IPS-20b (cell line): ENCODE data around the gene LRRC74B.

Source experiments
- H3K27ac ChIP-seq: one replicate; pipeline ENCODE4 v1.5.1; 2013; ENCODE audit warnings: low read length
- H3K27me3 ChIP-seq: 2 replicates; pipeline ENCODE4 v1.6.1; 2013; ENCODE audit warnings: mild to moderate bottlenecking, low read length, inconsistent platforms; ENCODE audit not compliant: insufficient read depth
- H3K36me3 ChIP-seq: 2 replicates; pipeline ENCODE4 v1.6.1; 2013; ENCODE audit warnings: low read depth, mild to moderate bottlenecking, inconsistent platforms, low read length, moderate library complexity; ENCODE audit not compliant: insufficient read depth
- H3K4me1 ChIP-seq: 2 replicates; pipeline ENCODE4 v1.6.1; 2013; ENCODE audit warnings: mild to moderate bottlenecking, control low read depth, inconsistent platforms, low read length, moderate library complexity; ENCODE audit not compliant: insufficient read depth
- H3K4me3 ChIP-seq: 2 replicates; pipeline ENCODE4 v1.5.1; 2013; ENCODE audit warnings: mild to moderate bottlenecking, low read length, inconsistent platforms
- H3K9ac ChIP-seq: 2 replicates; pipeline ENCODE4 v1.6.1; 2013; ENCODE audit warnings: low read depth, mild to moderate bottlenecking, inconsistent platforms, low read length, moderate library complexity
- H3K9me3 ChIP-seq: 2 replicates; pipeline ENCODE4 v1.6.1; 2013; ENCODE audit warnings: mild to moderate bottlenecking, low read depth, low read length, inconsistent platforms; ENCODE audit not compliant: insufficient read depth

The LRRC74B gene

DNA sequence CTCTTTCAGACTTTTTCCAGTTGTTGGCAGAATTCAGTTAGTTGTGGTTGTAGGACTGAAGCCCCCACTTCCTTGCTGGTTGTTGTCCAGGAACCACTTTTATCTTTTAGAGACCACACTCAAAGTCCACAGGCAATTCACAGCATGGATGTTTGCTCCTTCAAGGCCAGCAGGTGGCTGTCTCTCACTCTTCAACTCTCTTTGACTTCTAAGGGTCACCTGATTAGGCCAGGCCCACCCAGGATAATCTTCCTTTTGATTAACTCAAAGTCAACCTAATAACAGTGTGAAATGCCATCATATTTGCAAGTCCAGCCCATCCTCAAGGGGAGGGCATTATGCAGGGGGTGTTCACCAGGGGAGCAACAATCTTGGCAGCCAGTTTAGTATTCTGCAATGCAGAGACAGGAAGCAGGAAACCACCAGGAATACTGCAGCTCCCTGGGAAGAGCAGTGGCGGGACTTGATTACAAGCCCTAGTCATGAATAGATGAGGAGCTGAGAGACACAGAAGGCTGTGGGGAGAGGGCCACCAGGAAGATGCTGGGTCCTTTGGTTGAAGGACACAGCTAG lies 52.4 kb downstream of the LRRC74B start:
- no peaks in the 10 kb centered on the region for H3K9me3 ChIP-seq

DNA sequence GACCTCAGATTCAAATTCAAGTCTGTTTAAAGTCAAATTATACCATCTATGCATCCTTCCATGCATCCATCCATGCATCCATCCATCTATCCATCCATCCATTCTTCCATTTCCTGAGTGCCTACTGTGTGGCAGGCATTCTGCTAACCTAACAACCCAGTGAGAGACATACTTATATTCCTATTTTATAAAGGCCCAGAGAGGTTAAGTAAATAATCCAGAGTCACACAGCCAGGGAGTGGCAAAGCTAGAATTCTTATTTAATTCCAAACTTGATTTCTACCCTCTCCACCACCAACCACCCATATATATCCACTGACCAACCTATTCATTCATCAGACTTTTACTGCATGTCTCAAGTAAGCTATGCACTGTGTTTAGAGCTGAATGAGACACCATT lies 53.8 kb downstream of the LRRC74B start:
- peaks cover 10% of the 10 kb centered on the region for H3K27me3 ChIP-seq
- no peaks in the 10 kb centered on the region for H3K36me3 ChIP-seq
- H3K27ac ChIP-seq = no peak overlapping the region
- no peaks in the 10 kb centered on the region for H3K9me3 ChIP-seq
- H3K9ac ChIP-seq = no peak overlapping the region
- H3K4me3 ChIP-seq = no peak overlapping the region
- no peaks in the 10 kb centered on the region for H3K4me1 ChIP-seq

More for the DNA sequence above, 52.4 kb downstream of the LRRC74B start:
- Histone ChIP-seq H3K4me1 (no peaks in the 10 kb centered on the region), H3K27ac (no peak overlapping the region), H3K27me3 (peaks cover 10% of the 10 kb centered on the region), H3K9ac (no peak overlapping the region), H3K36me3 (no peaks in the 10 kb centered on the region), H3K4me3 (no peak overlapping the region)

DNA sequence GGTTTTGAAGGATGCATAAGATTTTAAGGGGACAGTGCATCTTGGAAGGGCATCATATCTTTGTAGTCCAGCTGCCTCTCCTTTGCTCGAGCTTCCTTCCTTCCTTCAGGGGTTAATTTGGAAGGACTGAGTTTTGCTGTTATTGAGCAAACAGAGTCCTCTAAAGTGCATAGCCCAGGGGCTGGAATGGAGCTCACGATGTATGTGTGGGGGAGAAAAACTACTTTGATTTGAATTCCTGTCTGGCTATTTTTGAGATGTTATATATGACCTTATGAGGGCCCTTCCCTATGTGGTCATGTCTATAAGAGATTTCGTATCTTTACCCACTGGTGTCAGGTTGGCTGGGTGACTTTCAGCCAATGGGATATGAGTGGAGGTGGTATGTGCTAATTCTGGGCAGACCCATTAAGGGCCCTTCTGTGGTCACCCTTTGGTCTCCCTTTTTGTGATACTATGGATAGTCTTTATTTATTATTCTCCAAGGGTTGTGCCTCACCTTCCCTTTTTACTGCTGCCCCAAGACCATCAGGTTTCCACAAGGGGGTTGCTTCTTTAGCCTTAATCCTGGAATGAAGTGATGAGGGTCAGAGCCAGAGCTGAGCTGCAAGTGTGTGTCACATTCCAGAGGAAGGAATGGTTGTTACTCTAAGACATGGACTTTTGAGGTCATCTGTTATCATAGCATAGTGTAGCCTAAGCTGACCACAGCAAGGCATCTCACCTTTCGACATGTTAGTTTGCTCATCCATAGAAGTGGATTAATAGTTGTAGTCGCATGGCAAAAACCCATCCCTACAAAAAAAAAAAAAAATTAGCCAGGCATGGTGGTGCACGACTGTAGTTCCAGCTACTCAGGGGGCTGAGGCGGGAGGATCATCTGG lies 54.6 kb downstream of the LRRC74B start:
- H3K27me3 ChIP-seq = peaks cover 10% of the 10 kb centered on the region

DNA sequence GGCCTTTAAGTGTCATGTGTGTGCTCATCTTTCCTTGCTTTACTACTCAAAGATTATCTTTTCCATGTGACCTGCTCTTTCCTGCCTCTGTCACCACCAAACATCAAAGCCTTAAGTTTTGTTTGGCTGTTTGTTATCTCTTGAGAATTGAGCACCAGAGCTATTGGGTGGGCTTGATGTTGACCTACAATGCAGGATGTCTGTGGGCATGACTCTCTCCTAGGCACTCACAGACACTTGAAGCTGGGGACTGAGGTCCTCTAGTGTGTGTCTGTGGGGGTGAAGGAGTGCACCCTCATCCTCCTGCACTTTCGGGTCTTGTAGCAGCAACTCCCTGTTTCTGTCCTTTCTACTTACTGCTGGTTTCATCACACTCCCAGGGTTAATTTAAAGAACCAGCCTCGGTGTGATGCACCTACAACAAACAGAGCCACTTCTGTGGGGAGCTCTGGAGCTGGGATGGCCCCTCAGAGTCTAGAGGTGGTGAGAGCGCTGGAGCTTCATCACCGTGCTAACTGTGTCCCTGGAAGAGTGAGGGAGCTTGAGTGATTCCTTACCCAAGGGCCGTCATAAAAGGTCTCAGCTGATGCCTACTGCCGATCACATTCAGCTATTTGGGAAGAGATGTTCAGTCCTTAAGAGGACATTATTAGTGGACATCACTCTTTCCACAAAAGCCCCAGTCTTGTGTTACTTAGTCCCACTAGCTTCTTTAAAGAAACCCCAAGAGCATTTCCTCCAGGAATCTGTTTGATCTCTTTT lies 56.3 kb downstream of the LRRC74B start:
- H3K36me3 ChIP-seq = no peaks in the 10 kb centered on the region
- H3K27ac ChIP-seq = no peak overlapping the region
- no peak overlapping the region for H3K4me3 ChIP-seq
- no peak overlapping the region for H3K9ac ChIP-seq
- H3K4me1 ChIP-seq = no peaks in the 10 kb centered on the region; the same call in 1 of the 2 replicates
- peaks cover 10% of the 10 kb centered on the region for H3K27me3 ChIP-seq
- no peaks in the 10 kb centered on the region for H3K9me3 ChIP-seq

More for the DNA sequence above, 54.6 kb downstream of the LRRC74B start:
- H3K9me3 ChIP-seq = no peaks in the 10 kb centered on the region
- H3K36me3 ChIP-seq = no peaks in the 10 kb centered on the region
- H3K4me1 ChIP-seq = no peaks in the 10 kb centered on the region
- no peak overlapping the region for H3K4me3 ChIP-seq
- no peak overlapping the region for H3K27ac ChIP-seq
- no peak overlapping the region for H3K9ac ChIP-seq

DNA sequence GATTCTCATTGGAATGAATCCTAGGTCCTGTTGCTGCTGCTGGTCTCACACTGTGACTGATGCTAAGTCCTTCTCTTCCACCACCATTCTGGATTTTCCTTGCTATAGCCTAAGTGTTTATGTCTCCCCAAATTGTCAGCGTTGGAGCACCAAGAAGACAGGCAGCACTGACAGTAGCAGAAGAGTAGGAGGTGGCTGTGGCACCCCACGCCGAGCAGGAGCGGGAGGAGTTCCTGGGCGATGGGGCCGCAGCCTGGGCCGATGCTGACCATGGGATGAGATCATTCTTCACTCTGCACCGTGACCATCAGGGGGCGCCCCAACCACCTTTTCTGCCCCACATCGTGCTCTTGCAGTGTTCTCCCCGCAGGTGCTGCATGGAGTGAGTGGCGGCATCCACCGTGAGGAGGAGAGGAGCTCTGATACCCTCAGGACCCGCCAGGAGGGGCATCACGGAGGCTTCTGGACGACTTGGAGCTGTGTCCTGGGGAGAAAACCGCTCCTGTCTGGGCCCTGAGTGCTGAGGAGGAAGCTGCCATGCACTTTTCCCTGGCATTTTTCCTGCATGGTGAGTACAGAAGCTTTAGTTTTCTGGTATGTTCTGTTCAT lies 57.0 kb downstream of the LRRC74B start:
- H3K9ac ChIP-seq = no peak overlapping the region
- no peak overlapping the region for H3K27ac ChIP-seq
- H3K4me3 ChIP-seq = no peak overlapping the region
- H3K36me3 ChIP-seq = no peaks in the 10 kb centered on the region
- no peaks in the 10 kb centered on the region for H3K9me3 ChIP-seq
- H3K27me3 ChIP-seq = peaks cover 10% of the 10 kb centered on the region
- no peaks in the 10 kb centered on the region; the same call in 1 of the 2 replicates for H3K4me1 ChIP-seq

DNA sequence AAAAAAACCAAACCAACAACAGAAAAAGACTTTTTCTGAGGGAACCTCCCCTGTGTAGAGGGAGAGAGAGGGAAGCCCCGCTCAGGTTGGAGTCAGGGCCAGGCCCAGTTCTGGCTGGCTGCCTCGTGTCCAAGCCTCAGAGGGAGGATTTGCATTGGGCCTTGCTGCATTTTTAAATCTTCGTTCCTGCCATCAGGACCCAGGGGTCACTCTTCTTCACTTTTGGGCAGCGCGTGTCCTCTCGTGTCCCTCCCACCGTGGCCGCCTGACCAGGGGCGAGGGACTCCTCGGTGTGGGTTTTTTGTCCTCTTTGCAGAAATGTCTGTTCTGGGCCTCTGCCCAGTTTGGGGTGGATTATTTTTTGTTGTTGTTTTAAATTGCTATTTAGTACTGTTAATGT lies 57.9 kb downstream of the LRRC74B start:
- H3K36me3 ChIP-seq = no peaks in the 10 kb centered on the region
- no peak overlapping the region for H3K27ac ChIP-seq
- no peak overlapping the region for H3K9ac ChIP-seq
- H3K27me3 ChIP-seq = peaks cover 10% of the 10 kb centered on the region
- no peaks in the 10 kb centered on the region; the same call in 1 of the 2 replicates for H3K4me1 ChIP-seq
- H3K4me3 ChIP-seq = no peak overlapping the region
- H3K9me3 ChIP-seq = no peaks in the 10 kb centered on the region

DNA sequence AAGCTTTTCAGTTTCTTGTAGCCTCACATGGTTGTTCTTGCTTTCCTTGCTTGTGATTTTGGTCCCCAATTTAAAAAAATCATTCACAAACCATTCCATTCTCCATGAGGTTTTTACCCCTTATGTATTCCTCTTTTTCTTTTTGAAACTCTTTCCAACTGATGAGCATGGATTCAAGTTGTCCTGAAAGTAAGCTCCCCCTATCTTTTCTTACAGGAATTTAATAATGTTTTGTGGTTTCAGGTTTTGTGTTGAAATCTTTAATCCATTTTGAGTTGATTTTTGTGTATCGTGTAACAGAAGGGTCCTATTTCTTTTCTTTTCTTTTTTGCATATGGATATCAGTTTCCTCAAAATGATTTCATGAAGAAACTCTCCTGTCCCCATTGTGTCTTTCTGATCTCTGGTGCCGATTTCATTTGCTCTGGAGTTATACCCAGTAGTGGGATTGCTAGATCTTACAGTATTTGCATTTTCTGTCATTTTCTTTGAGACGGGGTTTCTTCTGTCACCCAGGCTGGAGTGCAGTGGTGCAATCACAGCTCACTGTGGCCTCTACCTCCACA lies 58.5 kb downstream of the LRRC74B start:
- Histone ChIP-seq H3K27me3 (peaks cover 10% of the 10 kb centered on the region), H3K9me3 (no peaks in the 10 kb centered on the region), H3K36me3 (no peaks in the 10 kb centered on the region), H3K4me3 (no peak overlapping the region), H3K9ac (no peak overlapping the region), H3K27ac (no peak overlapping the region), H3K4me1 (no peaks in the 10 kb centered on the region; the same call in 1 of the 2 replicates)

DNA sequence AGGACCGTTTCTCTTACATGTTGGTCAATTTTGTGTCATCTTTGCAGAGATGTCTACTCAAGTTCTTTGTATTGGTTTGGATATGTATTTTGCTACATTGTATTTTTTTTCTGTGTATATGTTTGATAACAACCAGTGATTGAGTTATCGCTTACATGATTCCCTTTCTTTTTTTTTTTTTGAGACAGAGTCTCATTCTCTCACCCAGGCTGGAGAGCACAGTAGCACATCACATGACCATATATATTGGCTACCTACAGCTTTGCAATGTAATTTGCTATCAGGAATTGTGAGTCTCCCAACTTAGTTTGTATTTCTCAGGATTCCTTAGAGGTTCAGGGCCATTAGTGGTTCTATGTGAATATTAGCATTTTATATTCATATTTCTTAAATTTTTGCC lies 59.5 kb downstream of the LRRC74B start:
- no peaks in the 10 kb centered on the region for H3K9me3 ChIP-seq
- H3K9ac ChIP-seq = no peak overlapping the region
- no peaks in the 10 kb centered on the region; the same call in 1 of the 2 replicates for H3K4me1 ChIP-seq
- peaks cover 10% of the 10 kb centered on the region for H3K27me3 ChIP-seq
- no peaks in the 10 kb centered on the region for H3K36me3 ChIP-seq
- no peak overlapping the region for H3K27ac ChIP-seq
- no peak overlapping the region for H3K4me3 ChIP-seq

DNA sequence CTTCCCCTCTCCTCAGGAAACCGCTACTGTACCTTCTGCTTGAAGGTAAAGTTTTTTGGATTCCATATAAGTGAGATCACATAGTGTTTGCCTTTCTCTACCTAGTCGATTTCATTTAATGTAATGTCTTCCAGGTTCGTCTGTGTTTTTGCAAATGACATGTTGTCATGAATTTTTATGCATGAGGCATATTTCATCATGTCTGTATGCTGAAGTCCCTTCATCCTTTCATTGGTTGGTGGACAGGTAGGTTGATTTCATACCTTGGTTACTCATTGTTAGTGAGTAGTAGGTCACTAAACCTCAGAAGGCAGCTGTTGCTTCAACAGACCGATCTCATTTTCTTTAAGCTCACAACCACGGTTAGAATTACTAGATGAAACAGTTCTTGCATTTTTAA lies 60.3 kb downstream of the LRRC74B start:
- H3K9ac ChIP-seq = no peak overlapping the region
- no peaks in the 10 kb centered on the region for H3K9me3 ChIP-seq
- peaks cover 10% of the 10 kb centered on the region for H3K27me3 ChIP-seq
- H3K27ac ChIP-seq = no peak overlapping the region
- no peaks in the 10 kb centered on the region for H3K36me3 ChIP-seq
- H3K4me1 ChIP-seq = no peaks in the 10 kb centered on the region; the same call in 1 of the 2 replicates
- H3K4me3 ChIP-seq = no peak overlapping the region

DNA sequence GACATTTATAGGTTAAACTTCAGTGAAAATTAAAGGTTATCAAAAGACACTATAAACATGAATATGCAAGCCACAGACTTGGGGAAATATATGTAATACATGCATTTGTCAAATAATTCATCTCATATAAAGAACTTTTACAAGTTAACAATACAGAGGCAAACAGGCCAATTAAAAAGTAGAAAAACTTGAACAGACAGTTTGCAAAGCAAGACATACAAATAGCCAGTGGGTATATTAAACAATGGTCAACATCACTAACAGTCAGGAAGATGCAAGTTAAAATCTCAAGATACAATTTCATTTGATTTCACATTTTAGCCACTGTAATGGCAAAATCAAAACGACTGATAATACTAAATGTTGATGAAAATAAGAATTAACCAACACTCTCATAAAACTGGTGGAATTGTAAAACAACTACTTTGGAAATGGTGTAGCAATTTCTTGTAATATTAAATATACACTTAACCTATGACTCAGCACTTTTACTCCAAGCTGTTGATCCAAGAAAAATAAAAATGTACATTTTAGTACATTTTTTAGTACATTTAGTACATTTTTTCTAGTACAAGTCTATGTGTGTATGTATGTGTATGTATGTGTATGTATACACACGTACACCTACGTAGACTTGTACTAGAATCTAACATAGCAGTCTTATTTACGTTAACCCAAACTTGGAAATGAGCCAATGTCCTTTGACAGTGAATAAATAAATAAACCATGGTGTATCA lies 62.8 kb downstream of the LRRC74B start:
- Histone ChIP-seq H3K27ac (no peak overlapping the region), H3K4me1 (no peaks in the 10 kb centered on the region; the same call in 1 of the 2 replicates), H3K9ac (no peak overlapping the region), H3K4me3 (no peak overlapping the region), H3K36me3 (no peaks in the 10 kb centered on the region), H3K27me3 (no peaks in the 10 kb centered on the region), H3K9me3 (no peaks in the 10 kb centered on the region)
